ENCODE measurements around the gene AP2A2. TPM values are rescaled to one million over a fixed set of nuclear protein-coding genes. Genes with fewer than 3 reads are reported as not detected.
A peak's percentile ranks its signal among the peaks of the same experiment; 100 is the strongest.

The AP2A2 gene
- total RNA-seq, 1 experiment from 2014 or later: 55.5 TPM

GRCh38 chr11:898143-898511, 27.5 kb upstream of the AP2A2 start:
- DNase-seq (ENCODE audit: low read depth, low spot score) (peak; percentile 13), ATAC-seq (peak; percentile 77)
- H2AFZ ChIP-seq (ENCODE audit: low read depth, low read length, poor library complexity, severe bottlenecking): no peak overlapping the region
- H3K9ac ChIP-seq (ENCODE audit: low read length): no peak overlapping the region
- peaks cover 5 to 7% of the 10 kb centered on the region in 2 experiments; a peak in 3 of 4 replicates for H3K4me1 ChIP-seq (ENCODE audit: control insufficient read depth in 1 of 2, insufficient read depth in 2 of 2, low read length in 2 of 2)
- peaks cover 15 to 23% of the 10 kb centered on the region in 2 experiments; a peak in 3 of 4 replicates for H3K36me3 ChIP-seq (ENCODE audit: control insufficient read depth in 1 of 2, insufficient read depth in 2 of 2, low read length in 2 of 2)
- no TSS peak for BruUV-seq (replicated peaks)
- no peak overlapping the region for H3K27ac ChIP-seq (ENCODE audit: low read depth, low read length)
- TF ChIP-seq ZNF274 (IDR thresholded peaks at IDR 0.05; ENCODE audit: low read depth, low read length): no peak
- TF ChIP-seq YY1 (IDR thresholded peaks at IDR 0.05; ENCODE audit: extremely low read depth, insufficient replicate concordance, low read depth, low read length): no peak
- no peak for TF ChIP-seq CBX3 (IDR thresholded peaks at IDR 0.05; ENCODE audit: low read depth)
- peak; percentile 24 to 48 (median 42); a peak in 4 of 6 replicates for TF ChIP-seq CTCF (IDR thresholded peaks at IDR 0.05 in 2 of 3, conservative IDR thresholded peaks at IDR 0.05 in 1 of 3; ENCODE audit: borderline replicate concordance in 1 of 3, insufficient read depth in 1 of 3, low read depth in 2 of 3, low read length in 2 of 3)
- peak; percentile 50 for TF ChIP-seq RAD21 (IDR thresholded peaks at IDR 0.05; ENCODE audit: low read depth)
- H3K4me3 ChIP-seq (replicated peaks in 1 of 2; ENCODE audit: low read depth in 1 of 2, low read length in 2 of 2): no peak overlapping the region
- H3K9me3 ChIP-seq (ENCODE audit: control insufficient read depth in 1 of 2, insufficient read depth in 1 of 2, low read depth in 1 of 2, low read length in 2 of 2): no peaks in the 10 kb centered on the region
- CTCF ChIA-PET: interaction anchor here (1.2 kb wide), 1 partner anchor 153 kb away, joined by 6 read pairs; no protein-coding TSS in a partner anchor
- H3K27me3 ChIP-seq (ENCODE audit: insufficient read depth, low read length): no peaks in the 10 kb centered on the region
- no peaks in the 10 kb centered on the region for H4K20me1 ChIP-seq (ENCODE audit: insufficient read depth)
- H3K79me2 ChIP-seq (ENCODE audit: insufficient read depth, low read length): no peaks in the 10 kb centered on the region
- H3K4me2 ChIP-seq (ENCODE audit: low read length): no peak overlapping the region
- H3K9me2 ChIP-seq (ENCODE audit: insufficient read depth): no peaks in the 10 kb centered on the region
- intact Hi-C loops (cut with micrococcal nuclease): loop anchor here (2.0 kb wide), 1 partner anchor 153 kb away; no protein-coding TSS in a partner anchor
- RAD21 ChIA-PET (ENCODE audit: low non-redundant PET in 1 of 2, low total read pairs in 2 of 2, uncharacterized antibody in 2 of 2, unreplicated experiment in 2 of 2): no interaction called here
- POLR2A ChIA-PET: interaction anchor here (0.7 kb wide), 1 partner anchor 41 kb away, joined by 3 read pairs; no protein-coding TSS in a partner anchor

GRCh38 chr11:898540-899190, 27.0 kb upstream of the AP2A2 start:
- BruUV-seq (replicated peaks): no TSS peak
- RAD21 ChIA-PET (ENCODE audit: low non-redundant PET in 1 of 2, low total read pairs in 2 of 2, uncharacterized antibody in 2 of 2, unreplicated experiment in 2 of 2): no interaction called here
- no peak for DNase-seq (ENCODE audit: low read depth, low spot score)
- Histone ChIP-seq H3K36me3 (ENCODE audit: control insufficient read depth in 1 of 2, insufficient read depth in 2 of 2, low read length in 2 of 2) (peaks cover 16 to 25% of the 10 kb centered on the region in 2 experiments; a peak in 3 of 4 replicates), H3K4me3 (replicated peaks in 1 of 2; ENCODE audit: low read depth in 1 of 2, low read length in 2 of 2) (no peak overlapping the region), H4K20me1 (ENCODE audit: insufficient read depth) (no peaks in the 10 kb centered on the region), H3K9me3 (ENCODE audit: control insufficient read depth in 1 of 2, insufficient read depth in 1 of 2, low read depth in 1 of 2, low read length in 2 of 2) (no peaks in the 10 kb centered on the region), H3K27ac (ENCODE audit: low read depth, low read length) (no peak overlapping the region), H3K9ac (ENCODE audit: low read length) (no peak overlapping the region), H3K4me1 (ENCODE audit: control insufficient read depth in 1 of 2, insufficient read depth in 2 of 2, low read length in 2 of 2) (peaks cover 2 to 7% of the 10 kb centered on the region in 2 experiments; a peak in 3 of 4 replicates), H3K27me3 (ENCODE audit: insufficient read depth, low read length) (no peaks in the 10 kb centered on the region), H3K9me2 (ENCODE audit: insufficient read depth) (no peaks in the 10 kb centered on the region), H2AFZ (ENCODE audit: low read depth, low read length, poor library complexity, severe bottlenecking) (no peak overlapping the region), H3K79me2 (ENCODE audit: insufficient read depth, low read length) (no peaks in the 10 kb centered on the region), H3K4me2 (ENCODE audit: low read length) (no peak overlapping the region)
- CTCF ChIA-PET: interaction anchor here (1.2 kb wide), 1 partner anchor 153 kb away, joined by 6 read pairs; no protein-coding TSS in a partner anchor
- ATAC-seq: peak; percentile 51
- POLR2A ChIA-PET: no interaction called here
- intact Hi-C loops (cut with micrococcal nuclease): loop anchor here (2.0 kb wide), 1 partner anchor 152 kb away; no protein-coding TSS in a partner anchor
- TF ChIP-seq REST (IDR thresholded peaks at IDR 0.05; ENCODE audit: low read depth): no peak
- TF ChIP-seq CTCF (IDR thresholded peaks at IDR 0.05 in 2 of 3, conservative IDR thresholded peaks at IDR 0.05 in 1 of 3; ENCODE audit: borderline replicate concordance in 1 of 3, insufficient read depth in 1 of 3, low read depth in 2 of 3, low read length in 2 of 3): peak in 1 of 3 experiments; percentile 29; a peak in 1 of 6 replicates
- peak; percentile 57 for TF ChIP-seq RAD21 (IDR thresholded peaks at IDR 0.05; ENCODE audit: low read depth)
- TF ChIP-seq CBX3 (IDR thresholded peaks at IDR 0.05; ENCODE audit: low read depth): no peak
- TF ChIP-seq EZH2 (IDR thresholded peaks at IDR 0.05): no peak
